GM18861 (cell line): Measurements from ENCODE around the gene KDM8.

ENCODE experiments used
- ATAC-seq: cut with Tn5 transposase; IDR thresholded peaks from one replicate; pipeline ENCODE4 v1.9.1; 2021; ENCODE audit not compliant: unreplicated experiment

KDM8 gene

GRCh38 chr16:27228621-27229501 lies 25.5 kb downstream of the KDM8 start:
- no peak for ATAC-seq

- no peak for ATAC-seq
Measured at GRCh38 chr16:27229891-27230470, 26.7 kb downstream of the KDM8 start.

GRCh38 chr16:27230562-27231001 lies 27.3 kb downstream of the KDM8 start:
- no peak for ATAC-seq

- no peak for ATAC-seq
Measured at GRCh38 chr16:27231692-27232060, 28.4 kb downstream of the KDM8 start.

GRCh38 chr16:27232061-27232900 lies 29.0 kb downstream of the KDM8 start:
- peak; percentile 41 for ATAC-seq

GRCh38 chr16:27232901-27233625 lies 29.7 kb downstream of the KDM8 start:
- ATAC-seq = no peak

GRCh38 chr16:27233731-27234130 lies 30.4 kb downstream of the KDM8 start:
- ATAC-seq = no peak

GRCh38 chr16:27234171-27234570 lies 30.8 kb downstream of the KDM8 start:
- no peak for ATAC-seq

- ATAC-seq = no peak
Measured at GRCh38 chr16:27234603-27235002, 31.3 kb downstream of the KDM8 start.

GRCh38 chr16:27235055-27235937 lies 32.0 kb downstream of the KDM8 start:
- ATAC-seq = no peak

GRCh38 chr16:27235938-27236245 lies 32.6 kb downstream of the KDM8 start:
- no peak for ATAC-seq

- ATAC-seq = no peak
Measured at GRCh38 chr16:27236635-27237218, 33.4 kb downstream of the KDM8 start.

- ATAC-seq = peak; percentile 63
Measured at GRCh38 chr16:27237219-27238015, 34.1 kb downstream of the KDM8 start.

GRCh38 chr16:27238016-27238587 lies 34.8 kb downstream of the KDM8 start:
- peak; percentile 6 for ATAC-seq

GRCh38 chr16:27238591-27238990 lies 35.3 kb downstream of the KDM8 start:
- no peak for ATAC-seq

GRCh38 chr16:27239026-27239425 lies 35.7 kb downstream of the KDM8 start:
- no peak for ATAC-seq

GRCh38 chr16:27239906-27240655 lies 36.8 kb downstream of the KDM8 start:
- ATAC-seq = no peak
